ENCODE results near the gene MEIG1.
"Not testable (repeated sequence)": the region's sequence is repeated elsewhere in the genome, so short reads cannot be mapped to it uniquely, and the experiment has no call there.

Gene MEIG1

DNA sequence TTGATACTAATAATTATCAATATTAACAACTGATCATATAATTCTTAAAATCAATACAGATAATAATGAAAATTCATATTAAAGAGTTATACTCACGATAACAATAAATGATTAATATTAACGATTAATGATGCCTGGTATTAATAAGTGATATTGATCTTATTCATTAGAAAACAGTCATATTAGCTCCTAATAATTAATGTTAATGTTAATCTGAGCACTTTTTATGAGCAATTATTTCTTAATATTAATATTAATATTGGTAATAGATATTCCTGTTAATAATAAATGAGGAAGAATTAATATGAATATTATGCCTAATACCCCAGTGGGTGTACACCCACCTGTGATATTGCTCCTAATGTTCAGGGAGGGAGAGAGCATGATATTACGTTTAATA is 23.6 kb downstream of the MEIG1 start:
- ATAC-seq (ENCODE audit: low read depth): no peak
- Mint-ChIP-seq H3K27ac (no peak overlapping the region), H3K9me3 (no peaks in the 10 kb centered on the region), H3K27me3 (peaks cover 4% of the 10 kb centered on the region), H3K36me3 (no peaks in the 10 kb centered on the region), H3K4me3 (no peak overlapping the region), H3K4me1 (no peaks in the 10 kb centered on the region)
- no peak for DNase-seq (ENCODE audit: low spot score in 2 of 2)

- not testable (repeated sequence) for H3K36me3 Mint-ChIP-seq; H3K4me3 Mint-ChIP-seq; ATAC-seq (ENCODE audit: low read depth); H3K27ac Mint-ChIP-seq; H3K9me3 Mint-ChIP-seq; H3K4me1 Mint-ChIP-seq; DNase-seq (ENCODE audit: low spot score in 2 of 2)
- H3K27me3 Mint-ChIP-seq: peaks cover 18% of the 10 kb centered on the region
These were observed 30.4 kb downstream of the MEIG1 start for GRCh38 chr10:14989552-14989951.

DNA sequence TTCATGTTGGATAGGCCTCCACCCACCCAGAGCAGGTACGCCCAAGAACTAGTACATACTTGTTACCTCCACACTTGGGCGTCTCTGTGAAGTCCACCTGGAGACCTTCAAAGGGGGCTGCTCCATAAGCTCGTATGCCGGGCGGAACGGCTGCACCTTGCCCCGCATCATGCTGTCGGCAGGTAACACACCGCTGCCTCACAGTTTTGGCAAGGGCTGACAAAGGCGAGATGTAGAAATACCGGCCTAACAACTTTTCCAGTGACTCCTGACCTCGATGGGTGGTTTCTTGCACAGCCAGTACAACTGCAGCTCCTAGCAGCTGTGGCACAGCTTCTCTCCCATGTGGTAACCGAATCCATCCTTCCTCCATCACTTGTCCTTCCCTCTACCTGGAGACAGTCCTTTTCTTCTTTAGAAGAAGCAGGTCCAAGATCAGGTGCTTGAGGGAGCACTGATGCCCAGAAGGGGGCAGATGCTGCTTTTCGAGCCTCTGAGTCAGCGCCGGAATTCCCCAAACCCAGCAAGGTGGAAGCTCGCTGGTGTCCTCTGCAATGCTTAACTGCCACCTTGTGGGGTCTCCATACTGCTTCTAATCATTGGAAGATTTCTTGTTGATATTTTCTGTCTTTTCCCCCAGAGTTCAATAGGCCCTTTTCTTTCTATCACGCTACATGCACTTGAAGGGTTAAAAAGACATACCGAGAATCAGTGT is 32.0 kb downstream of the MEIG1 start:
- not testable (repeated sequence) for H3K4me3 Mint-ChIP-seq; H3K36me3 Mint-ChIP-seq; ATAC-seq (ENCODE audit: low read depth); H3K4me1 Mint-ChIP-seq; H3K9me3 Mint-ChIP-seq; H3K27ac Mint-ChIP-seq
- peak; percentile 21 to 25 for DNase-seq (ENCODE audit: low spot score in 2 of 2)
- peaks cover 20% of the 10 kb centered on the region for H3K27me3 Mint-ChIP-seq

GRCh38 chr10:14992336-14992735 is 33.1 kb downstream of the MEIG1 start:
- DNase-seq (ENCODE audit: low spot score in 2 of 2); H3K27ac Mint-ChIP-seq; ATAC-seq (ENCODE audit: low read depth); H3K36me3 Mint-ChIP-seq; H3K4me3 Mint-ChIP-seq; H3K4me1 Mint-ChIP-seq; H3K9me3 Mint-ChIP-seq: not testable (repeated sequence)
- peaks cover 18% of the 10 kb centered on the region for H3K27me3 Mint-ChIP-seq

GRCh38 chr10:14993500-14994455 is 34.6 kb downstream of the MEIG1 start:
- Mint-ChIP-seq H3K4me3 (peak overlapping the region; percentile 39), H3K27me3 (peaks cover 18% of the 10 kb centered on the region), H3K27ac (peak overlapping the region; percentile 35)
- not testable (repeated sequence) for ATAC-seq (ENCODE audit: low read depth); H3K9me3 Mint-ChIP-seq; H3K36me3 Mint-ChIP-seq; H3K4me1 Mint-ChIP-seq; DNase-seq (ENCODE audit: low spot score in 2 of 2)

DNA sequence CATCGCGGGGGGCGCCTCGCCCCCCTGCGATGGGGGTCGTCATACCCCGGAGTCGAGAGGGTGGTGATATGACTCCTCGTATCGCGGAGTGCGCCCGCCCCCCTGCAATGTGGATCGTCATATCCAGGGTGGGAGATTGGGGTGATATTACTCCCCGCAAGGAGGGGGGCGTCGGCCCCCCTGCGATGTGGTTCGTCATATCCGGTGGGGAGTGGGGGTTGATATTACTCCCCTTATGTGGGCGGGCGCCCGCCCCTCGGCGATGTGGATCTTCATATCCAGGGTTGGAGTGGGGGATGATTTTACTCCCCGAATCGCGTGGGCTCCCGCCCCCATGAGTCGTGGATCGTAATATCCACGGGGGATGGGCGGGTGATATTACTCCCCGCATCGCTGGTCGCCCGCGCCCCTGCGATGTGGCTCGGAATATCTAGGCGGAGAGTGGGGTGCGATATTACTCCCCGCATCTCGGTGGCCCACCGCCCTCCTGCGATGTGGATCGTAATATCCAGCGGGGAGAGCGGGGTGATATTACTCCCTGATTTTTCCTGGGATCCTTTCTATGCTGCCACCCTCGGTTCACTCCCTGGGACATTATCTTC is 36.9 kb downstream of the MEIG1 start:
- peaks cover 9% of the 10 kb centered on the region for H3K27me3 Mint-ChIP-seq
- H3K4me3 Mint-ChIP-seq: no peak overlapping the region
- no peak overlapping the region for H3K27ac Mint-ChIP-seq
- ATAC-seq (ENCODE audit: low read depth) (no peak), DNase-seq (ENCODE audit: low spot score in 2 of 2) (no peak)
- no peaks in the 10 kb centered on the region for H3K36me3 Mint-ChIP-seq
- no peaks in the 10 kb centered on the region for H3K9me3 Mint-ChIP-seq
- peaks cover 5% of the 10 kb centered on the region for H3K4me1 Mint-ChIP-seq

DNA sequence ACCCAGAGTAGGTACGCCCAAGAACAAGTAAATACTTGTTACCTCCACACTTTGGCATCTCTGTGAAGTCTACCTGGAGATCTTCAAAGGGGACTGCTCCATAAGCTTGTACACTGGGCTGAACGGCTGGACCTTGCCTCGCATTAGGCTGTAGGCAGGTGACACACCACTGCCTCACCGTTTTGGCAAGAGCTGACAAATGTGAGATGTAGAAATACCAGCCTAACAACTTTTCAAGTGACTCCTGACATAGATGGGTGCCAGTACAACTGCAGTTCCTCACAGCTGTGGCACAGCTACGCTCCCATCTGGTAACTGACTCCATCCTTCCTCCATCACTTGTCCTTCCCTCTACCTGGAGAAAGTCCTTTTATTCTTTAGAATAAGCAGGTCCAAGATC is 54.3 kb downstream of the MEIG1 start:
- not testable (repeated sequence) for ATAC-seq (ENCODE audit: low read depth); H3K9me3 Mint-ChIP-seq; H3K27ac Mint-ChIP-seq; H3K4me3 Mint-ChIP-seq; H3K36me3 Mint-ChIP-seq; H3K27me3 Mint-ChIP-seq; H3K4me1 Mint-ChIP-seq; DNase-seq (ENCODE audit: low spot score in 2 of 2)

DNA sequence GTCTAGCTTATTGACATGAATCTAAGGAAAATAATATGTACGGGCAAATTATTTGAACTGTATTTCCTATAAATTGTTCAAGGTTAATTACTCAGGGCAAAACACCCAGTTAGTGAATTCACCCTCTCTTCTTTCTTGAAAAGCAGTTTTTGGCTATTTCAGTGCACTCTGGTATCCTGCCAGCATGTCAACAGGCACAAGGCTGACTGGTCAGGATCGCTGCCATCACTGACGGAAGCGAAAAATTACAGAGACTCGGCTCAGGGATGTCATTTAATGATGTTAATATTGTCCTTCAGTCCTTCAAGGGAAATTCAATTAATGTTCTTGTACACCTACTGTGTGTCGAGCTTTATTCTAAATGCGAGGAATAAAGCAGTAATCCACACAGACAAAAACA is 56.3 kb downstream of the MEIG1 start:
- H3K4me3 Mint-ChIP-seq: no peak overlapping the region
- no peaks in the 10 kb centered on the region for H3K4me1 Mint-ChIP-seq
- H3K27ac Mint-ChIP-seq: no peak overlapping the region
- peaks cover 4% of the 10 kb centered on the region for H3K27me3 Mint-ChIP-seq
- no peaks in the 10 kb centered on the region for H3K36me3 Mint-ChIP-seq
- ATAC-seq (ENCODE audit: low read depth) (no peak), DNase-seq (ENCODE audit: low spot score in 2 of 2) (no peak)
- no peaks in the 10 kb centered on the region for H3K9me3 Mint-ChIP-seq

DNA sequence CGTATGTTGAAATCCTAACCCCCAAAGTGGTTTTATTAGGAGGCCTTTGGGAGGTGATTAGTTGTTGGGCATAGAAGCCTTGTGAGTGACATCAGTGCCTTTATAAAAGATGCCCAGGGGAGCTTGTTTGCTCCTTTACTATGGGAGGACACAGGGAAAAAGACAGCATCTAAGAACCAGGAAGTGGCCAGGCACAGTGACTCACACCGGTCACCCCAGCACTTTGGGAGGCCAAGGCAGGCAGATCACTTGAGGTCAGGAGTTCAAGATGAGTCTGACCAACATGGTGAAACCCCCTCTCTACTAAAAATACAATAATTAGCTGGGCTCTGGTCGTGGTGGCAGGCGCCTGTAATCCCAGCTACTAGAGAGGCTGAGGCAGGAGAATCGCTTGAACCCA is 61.8 kb downstream of the MEIG1 start:
- not testable (repeated sequence) for DNase-seq (ENCODE audit: low spot score in 2 of 2); H3K4me1 Mint-ChIP-seq; H3K27me3 Mint-ChIP-seq; H3K27ac Mint-ChIP-seq; ATAC-seq (ENCODE audit: low read depth); H3K36me3 Mint-ChIP-seq; H3K4me3 Mint-ChIP-seq; H3K9me3 Mint-ChIP-seq
